PC-3 (cell line): ENCODE measurements around the gene VARS2. TPM values are rescaled to one million over a fixed set of nuclear protein-coding genes. Genes with fewer than 3 reads are reported as not detected.

Source experiments
- ATAC-seq: fragments of 200-7000 bp; cut with Tn5 transposase; 2 replicates; pipeline ENCODE4 v1.9.1; 2020; ENCODE audit warnings: mild to moderate bottlenecking, moderate library complexity
- BruUV-seq: library from RNA; stranded (reverse); fragments of 400-500 nt; replicated peaks from 2 replicates; lab custom pipeline; 2021; lab: Mats Ljungman, UMichigan
- CTCF ChIA-PET: fragments of 300-600 bp; sonication (Branson Sonifier 250); formaldehyde crosslinking; loops from one replicate; lab custom pipeline; 2022; ENCODE audit warnings: antibody characterized with exemption; lab: Charles Lee
- POLR2A ChIA-PET: fragments of 300-600 bp; sonication (Branson Sonifier 250); formaldehyde crosslinking; loops from one replicate; lab custom pipeline; 2022; ENCODE audit warnings: antibody characterized with exemption; ENCODE audit not compliant: unreplicated experiment; lab: Charles Lee
- DNase-seq: peaks from one replicate; pipeline ENCODE4 v3.0.0-alpha.2; 2015
- H2AFZ ChIP-seq: fragments of 300-600 bp; sonication (generic); 2 replicates; pipeline ENCODE4 v1.6.0; 2016; ENCODE audit warnings: antibody characterized with exemption, low read length
- H3F3A ChIP-seq: fragments of 300-600 bp; sonication (generic); one replicate; pipeline ENCODE4 v1.6.0; 2017; ENCODE audit warnings: antibody characterized with exemption, low read length, control low read depth, mild to moderate bottlenecking; ENCODE audit not compliant: unreplicated experiment
- H3K27ac ChIP-seq: fragments of 300-600 bp; sonication (generic); 2 replicates; pipeline ENCODE4 v1.5.1; 2016; ENCODE audit warnings: mild to moderate bottlenecking, low read length
- H3K27me3 ChIP-seq: fragments of 300-600 bp; sonication (generic); 2 replicates; pipeline ENCODE4 v1.6.1; 2016; ENCODE audit warnings: low read length, mixed read lengths
- H3K36me3 ChIP-seq: fragments of 300-600 bp; sonication (generic); 2 replicates; pipeline ENCODE4 v1.6.1; 2016; ENCODE audit warnings: low read depth, mixed run types, low read length, mixed read lengths
- H3K4me1 ChIP-seq: fragments of 300-600 bp; sonication (generic); 2 replicates; pipeline ENCODE4 v1.5.1; 2016; ENCODE audit warnings: low read length; ENCODE audit not compliant: insufficient read depth
- H3K4me2 ChIP-seq: fragments of 300-600 bp; sonication (generic); 2 replicates; pipeline ENCODE4 v1.6.0; 2016; ENCODE audit warnings: low read length
- H3K4me3 ChIP-seq: fragments of 300-600 bp; sonication (generic); 2 replicates; pipeline ENCODE4 v1.5.1; 2016; ENCODE audit warnings: mild to moderate bottlenecking, low read length, mixed read lengths
- H3K79me2 ChIP-seq: fragments of 300-600 bp; sonication (generic); 2 replicates; pipeline ENCODE4 v1.6.1; 2017; ENCODE audit warnings: low read length, mixed read lengths
- H3K9ac ChIP-seq: fragments of 300-600 bp; sonication (generic); 2 replicates; pipeline ENCODE4 v1.6.0; 2016; ENCODE audit warnings: mild to moderate bottlenecking, low read length
- H3K9me2 ChIP-seq: fragments of 300-600 bp; sonication (generic); replicated peaks from 2 replicates; pipeline ENCODE4 v1.6.1; 2016; ENCODE audit warnings: mixed run types, low read length, mixed read lengths
- H3K9me3 ChIP-seq: fragments of 300-600 bp; sonication (generic); 2 replicates; pipeline ENCODE4 v1.6.1; 2016; ENCODE audit warnings: low read length, mixed read lengths
- H4K20me1 ChIP-seq: fragments of 300-600 bp; sonication (generic); 2 replicates; pipeline ENCODE4 v1.6.1; 2016; ENCODE audit warnings: low read length, mixed read lengths
- EZH2 ChIP-seq: fragments of 300-600 bp; sonication (generic); IDR thresholded peaks from one replicate; pipeline ENCODE4 v1.6.1; 2017; ENCODE audit warnings: antibody characterized with exemption, mild to moderate bottlenecking, low read length; ENCODE audit not compliant: unreplicated experiment
- EZH2phosphoT487 ChIP-seq: fragments of 300-600 bp; sonication (generic); IDR thresholded peaks from 2 replicates; pipeline ENCODE4 v1.6.1; 2018; ENCODE audit warnings: mild to moderate bottlenecking, antibody characterized with exemption, low read length, borderline replicate concordance
- intact Hi-C: fragments of 100-400 bp; cut with micrococcal nuclease; formaldehyde crosslinking; loops from 2 replicates; pipeline ENCODE4 v1.9.0; 2023
- total RNA-seq: library from RNA; depleted of rRNA; stranded (reverse); fragments of >200 nt; gene quantifications from 2 replicates; pipeline ENCODE4 v1.2.3, GENCODE V29; 2014
- TF ChIP-seq, protein P1 (sequence below): fragments of 300-600 bp; sonication (generic); conservative IDR thresholded peaks from 2 replicates; pipeline ENCODE4 v1.5.1; 2017; ENCODE audit warnings: antibody characterized with exemption, low read depth, mild to moderate bottlenecking, low read length

Gene VARS2
- total RNA-seq, 1 experiment from 2014 or later: 66.5 TPM

DNA sequence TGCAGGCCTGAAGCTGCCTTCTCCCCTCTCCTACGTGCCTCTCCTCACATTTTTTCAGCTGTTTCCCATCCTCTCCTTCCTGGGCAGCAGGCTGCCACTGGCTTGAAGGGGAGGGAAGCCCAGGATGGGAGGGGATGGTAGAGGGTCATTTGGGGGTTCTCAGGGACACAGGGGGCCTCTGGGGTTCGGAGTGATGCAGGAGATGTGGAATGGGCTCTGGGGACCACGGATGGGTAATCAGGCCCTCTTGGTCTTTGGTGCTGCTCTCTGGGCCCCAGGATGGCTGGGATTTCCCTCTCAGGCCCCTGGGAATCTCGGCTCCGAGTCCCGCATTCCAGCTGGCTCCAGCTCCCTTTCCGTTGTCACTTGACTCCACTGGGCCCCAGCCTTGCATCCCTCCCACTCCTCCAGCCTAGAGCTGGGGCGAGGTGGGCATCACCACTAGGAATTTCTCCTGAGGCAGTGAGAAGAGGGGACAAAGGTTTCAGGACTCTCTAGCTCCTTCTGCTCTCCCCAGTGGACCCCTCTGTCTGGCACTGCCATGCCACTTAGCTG, 31.8 kb upstream of the VARS2 start:
- no peaks in the 10 kb centered on the region for H3K36me3 ChIP-seq
- no peaks in the 10 kb centered on the region for H3K9me2 ChIP-seq
- DNase-seq (no peak), ATAC-seq (no peak)
- TF ChIP-seq EZH2phosphoT487: no peak
- TF ChIP-seq, protein P1, sequence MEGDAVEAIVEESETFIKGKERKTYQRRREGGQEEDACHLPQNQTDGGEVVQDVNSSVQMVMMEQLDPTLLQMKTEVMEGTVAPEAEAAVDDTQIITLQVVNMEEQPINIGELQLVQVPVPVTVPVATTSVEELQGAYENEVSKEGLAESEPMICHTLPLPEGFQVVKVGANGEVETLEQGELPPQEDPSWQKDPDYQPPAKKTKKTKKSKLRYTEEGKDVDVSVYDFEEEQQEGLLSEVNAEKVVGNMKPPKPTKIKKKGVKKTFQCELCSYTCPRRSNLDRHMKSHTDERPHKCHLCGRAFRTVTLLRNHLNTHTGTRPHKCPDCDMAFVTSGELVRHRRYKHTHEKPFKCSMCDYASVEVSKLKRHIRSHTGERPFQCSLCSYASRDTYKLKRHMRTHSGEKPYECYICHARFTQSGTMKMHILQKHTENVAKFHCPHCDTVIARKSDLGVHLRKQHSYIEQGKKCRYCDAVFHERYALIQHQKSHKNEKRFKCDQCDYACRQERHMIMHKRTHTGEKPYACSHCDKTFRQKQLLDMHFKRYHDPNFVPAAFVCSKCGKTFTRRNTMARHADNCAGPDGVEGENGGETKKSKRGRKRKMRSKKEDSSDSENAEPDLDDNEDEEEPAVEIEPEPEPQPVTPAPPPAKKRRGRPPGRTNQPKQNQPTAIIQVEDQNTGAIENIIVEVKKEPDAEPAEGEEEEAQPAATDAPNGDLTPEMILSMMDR: no peak
- POLR2A ChIA-PET: interaction anchor here (0.6 to 0.9 kb wide), 3 partner anchors 132 to 236 kb away, joined by 3 to 7 read pairs (median 4); no protein-coding TSS in a partner anchor
- peak overlapping the region; percentile 91 for H3K4me2 ChIP-seq
- no peaks in the 10 kb centered on the region for H3K27me3 ChIP-seq
- 0 out of 2 replicates have a peak overlapping the region, but pooled peaks have one; percentile 70 for H3K4me3 ChIP-seq
- H3K4me1 ChIP-seq: peaks cover 50% of the 10 kb centered on the region
- intact Hi-C loops: no loop called here
- no peaks in the 10 kb centered on the region for H3K9me3 ChIP-seq
- no peak overlapping the region for H2AFZ ChIP-seq
- peak overlapping the region; percentile 92 for H3K9ac ChIP-seq
- H3K27ac ChIP-seq: peak overlapping the region; percentile 93
- H3F3A ChIP-seq: no peaks in the 10 kb centered on the region
- peaks cover 41% of the 10 kb centered on the region for H3K79me2 ChIP-seq
- CTCF ChIA-PET: interaction anchor here (0.6 to 2.0 kb wide), 3 partner anchors 32 to 62 kb away, joined by 3 to 5 read pairs (median 3); partner anchors contain the start of gene VARS2
- H4K20me1 ChIP-seq: peaks cover 6% of the 10 kb centered on the region
- BruUV-seq: no TSS peak

DNA sequence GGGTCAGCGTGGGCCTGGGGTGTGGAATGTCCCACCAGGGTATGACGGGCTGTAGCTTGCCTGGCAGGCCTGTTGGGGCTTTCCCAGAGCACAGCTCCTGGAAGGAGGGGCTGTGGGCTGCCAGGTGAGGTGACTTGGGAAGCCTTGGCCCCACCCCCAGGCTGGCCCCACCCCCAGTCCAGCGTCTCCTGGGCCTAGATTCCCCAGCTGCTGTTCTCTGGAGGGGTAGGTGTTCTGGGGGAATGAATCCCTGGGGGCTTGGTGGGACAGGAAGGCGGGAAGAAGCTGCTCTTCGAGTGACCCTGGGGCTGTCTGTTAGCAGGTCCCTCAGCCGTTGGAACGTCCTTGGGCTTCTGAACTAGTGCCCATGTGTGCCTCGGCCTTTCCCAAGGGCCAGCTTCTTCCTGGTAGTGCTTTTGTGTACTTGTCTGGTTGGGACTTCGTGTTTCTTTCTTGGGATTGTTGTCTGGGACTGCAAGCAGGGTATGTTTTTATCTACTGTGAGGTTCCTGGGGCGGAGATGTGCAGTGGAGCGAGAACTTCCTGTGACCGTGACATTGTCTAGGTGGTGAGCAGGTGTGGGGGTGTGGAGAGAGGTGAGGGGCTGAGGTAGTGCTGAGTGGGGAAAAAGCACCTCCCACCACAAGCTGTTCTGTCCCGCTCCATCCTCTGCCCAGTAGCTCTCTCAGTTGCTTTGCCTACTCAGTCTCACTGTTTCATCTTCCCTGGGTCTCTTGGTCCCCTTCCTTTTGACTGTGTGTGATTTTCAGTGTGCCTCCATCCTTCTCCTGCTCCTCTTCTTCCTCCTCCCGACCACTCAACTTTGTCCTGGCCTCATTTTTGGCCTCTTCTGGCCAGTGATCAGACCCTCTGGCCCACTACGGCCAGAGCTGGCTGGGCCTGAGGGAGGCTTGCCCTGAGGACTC, 31.0 kb upstream of the VARS2 start:
- BruUV-seq: TSS peak; percentile 30
- no peaks in the 10 kb centered on the region for H3K9me3 ChIP-seq
- no peaks in the 10 kb centered on the region for H3K27me3 ChIP-seq
- no peaks in the 10 kb centered on the region; the same call in 1 of the 2 replicates for H3K36me3 ChIP-seq
- no peaks in the 10 kb centered on the region for H3F3A ChIP-seq
- ChIA-PET CTCF (interaction anchor here (0.6 to 2.0 kb wide), 5 partner anchors 31 to 107 kb away, joined by 3 to 5 read pairs (median 3); partner anchors contain the start of gene VARS2), POLR2A (interaction anchor here (0.6 to 1.0 kb wide), 5 partner anchors 25 to 237 kb away, joined by 3 to 7 read pairs (median 4); partner anchors contain the start of gene GTF2H4)
- peaks cover 9% of the 10 kb centered on the region for H4K20me1 ChIP-seq
- H3K9ac ChIP-seq: peak overlapping the region; percentile 92
- ATAC-seq: no peak
- peak overlapping the region; percentile 91 for H3K4me2 ChIP-seq
- H3K79me2 ChIP-seq: peaks cover 48% of the 10 kb centered on the region
- H3K9me2 ChIP-seq: no peaks in the 10 kb centered on the region
- TF ChIP-seq, protein P1: no peak
- no peak for TF ChIP-seq EZH2phosphoT487
- no peak for TF ChIP-seq EZH2
- H3K4me1 ChIP-seq: peaks cover 51% of the 10 kb centered on the region
- peak; percentile 71 for DNase-seq
- H3K27ac ChIP-seq: peak overlapping the region; percentile 93
- no peak overlapping the region for H2AFZ ChIP-seq
- H3K4me3 ChIP-seq: peak overlapping the region; percentile 70
- intact Hi-C loops: no loop called here
